Esophagus squamous epithelium (tissue), 4 donors: ENCODE data around the gene SERPINB7.

Experiments
- POLR2A ChIP-seq, 4 donors: fragments of 450-650 bp; IDR thresholded peaks; one replicate each; pipeline ENCODE4 v1.6.1; 2017; ENCODE audit warnings: antibody characterized with exemption in 4 of 4, mild to moderate bottlenecking in 4 of 4, moderate library complexity in 3 of 4
- TF ChIP-seq, protein P1 (sequence below), 6 experiments: fragments of 450-650 bp in 4 of 6; fragments of 200-600 bp in 2 of 6; sonication (generic) in 2 of 6; IDR thresholded peaks; one replicate each; pipeline ENCODE4 v1.5.1; 2016 to 2019; ENCODE audit warnings: antibody characterized with exemption in 6 of 6, mild to moderate bottlenecking in 4 of 6, moderate library complexity in 4 of 6

DNA sequence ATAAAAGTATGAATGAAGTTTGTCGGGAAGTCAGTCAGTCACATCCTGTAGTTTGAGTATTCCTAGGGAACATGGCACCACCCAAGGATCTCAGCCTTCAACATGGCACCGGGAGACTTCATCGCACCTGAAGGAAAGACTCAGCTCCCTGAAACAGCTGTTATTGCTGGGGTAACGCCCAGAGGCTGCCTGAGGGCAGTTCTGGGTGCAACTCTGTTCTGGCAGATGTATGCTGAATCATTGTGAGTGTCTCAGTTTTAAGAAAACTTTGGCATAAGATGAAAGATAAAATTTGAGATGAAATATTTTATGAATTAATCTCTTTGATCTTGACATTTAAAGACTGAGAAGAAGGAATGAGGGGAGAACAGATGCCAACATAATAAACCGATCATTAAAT lies 62.4 kb downstream of the SERPINB7 start:
- TF ChIP-seq, protein P1, sequence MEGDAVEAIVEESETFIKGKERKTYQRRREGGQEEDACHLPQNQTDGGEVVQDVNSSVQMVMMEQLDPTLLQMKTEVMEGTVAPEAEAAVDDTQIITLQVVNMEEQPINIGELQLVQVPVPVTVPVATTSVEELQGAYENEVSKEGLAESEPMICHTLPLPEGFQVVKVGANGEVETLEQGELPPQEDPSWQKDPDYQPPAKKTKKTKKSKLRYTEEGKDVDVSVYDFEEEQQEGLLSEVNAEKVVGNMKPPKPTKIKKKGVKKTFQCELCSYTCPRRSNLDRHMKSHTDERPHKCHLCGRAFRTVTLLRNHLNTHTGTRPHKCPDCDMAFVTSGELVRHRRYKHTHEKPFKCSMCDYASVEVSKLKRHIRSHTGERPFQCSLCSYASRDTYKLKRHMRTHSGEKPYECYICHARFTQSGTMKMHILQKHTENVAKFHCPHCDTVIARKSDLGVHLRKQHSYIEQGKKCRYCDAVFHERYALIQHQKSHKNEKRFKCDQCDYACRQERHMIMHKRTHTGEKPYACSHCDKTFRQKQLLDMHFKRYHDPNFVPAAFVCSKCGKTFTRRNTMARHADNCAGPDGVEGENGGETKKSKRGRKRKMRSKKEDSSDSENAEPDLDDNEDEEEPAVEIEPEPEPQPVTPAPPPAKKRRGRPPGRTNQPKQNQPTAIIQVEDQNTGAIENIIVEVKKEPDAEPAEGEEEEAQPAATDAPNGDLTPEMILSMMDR (IDR thresholded peaks at IDR 0.05), result no peak
- no peak for TF ChIP-seq POLR2A (IDR thresholded peaks at IDR 0.05)
